Muscle of leg (tissue), 11 donors: Measurements from ENCODE around the gene SPDYE6. TPM values are rescaled to one million over a fixed set of nuclear protein-coding genes. Genes with fewer than 3 reads are reported as not detected.
"Not testable (repeated sequence)": the region's sequence is repeated elsewhere in the genome, so short reads cannot be mapped to it uniquely, and the experiment has no call there.

Experiments
- DNase-seq: peaks from one replicate; pipeline ENCODE4 v3.0.0; 2013
- H3K27ac ChIP-seq: one replicate; pipeline ENCODE4 v1.5.1; 2013; ENCODE audit warnings: mild to moderate bottlenecking, low read length, control low read depth
- H3K27me3 ChIP-seq: one replicate; pipeline ENCODE4 v1.6.1; 2013; ENCODE audit warnings: low read length; ENCODE audit not compliant: control insufficient read depth, insufficient read depth
- H3K36me3 ChIP-seq: one replicate; pipeline ENCODE4 v1.6.1; 2013; ENCODE audit warnings: low read length; ENCODE audit not compliant: control insufficient read depth, insufficient read depth
- H3K4me1 ChIP-seq: one replicate; pipeline ENCODE4 v1.6.1; 2013; ENCODE audit warnings: low read length; ENCODE audit not compliant: control insufficient read depth, insufficient read depth
- H3K4me3 ChIP-seq: one replicate; pipeline ENCODE4 v1.5.1; 2013; ENCODE audit warnings: low read length, control low read depth
- H3K9me3 ChIP-seq: replicated peaks from 2 replicates; pipeline ENCODE4 v1.6.1; 2013; ENCODE audit warnings: low read depth, low read length; ENCODE audit not compliant: control insufficient read depth
- WGBS: methylation state at CpG from one replicate; pipeline ENCODE4 v1.1.5; 2013; ENCODE audit warnings: missing lambda C conversion rate; ENCODE audit not compliant: insufficient coverage; 5-methylcytosine and 5-hydroxymethylcytosine counted together
- polyA plus RNA-seq, 8 donors: library from polyadenylated mRNA; unstranded; fragments of 120-200 nt; gene quantifications; one replicate each; pipeline versions ENCODE4 v1.2.1 to v1.2.3, GENCODE V29; 2013; ENCODE audit warnings: inconsistent platforms in 1 of 8, low replicate concordance in 1 of 8; ENCODE audit not compliant: insufficient read length in 8 of 8, insufficient read depth in 1 of 8
- total RNA-seq: library from RNA; stranded (reverse); fragments of 120-200 nt; gene quantifications from one replicate; pipeline ENCODE4 v1.2.4, GENCODE V29; 2013

SPDYE6 gene
- total and polyA plus RNA-seq, 9 donors, result 0.85 to 4.9 (median 2.4) TPM; not detected in 1

DNA sequence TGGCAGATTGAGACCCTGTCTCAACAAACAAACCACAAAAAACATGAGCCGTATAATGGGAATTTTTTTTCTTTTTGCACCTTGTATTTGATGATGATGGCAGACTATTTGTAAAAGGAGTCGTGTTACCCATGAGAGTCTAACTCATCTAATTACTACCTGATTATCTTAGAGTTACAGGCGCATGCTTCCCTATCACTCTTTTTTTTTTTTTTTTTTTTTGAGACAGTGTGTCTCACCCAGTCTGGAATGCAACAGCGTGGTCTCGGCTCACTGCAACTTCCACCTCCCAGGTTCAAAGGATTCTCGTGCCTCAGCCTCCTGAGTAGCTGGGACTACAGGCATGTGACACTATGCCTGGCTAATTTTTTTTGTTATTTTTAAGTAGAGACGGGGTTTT is 9.1 kb upstream of the SPDYE6 start:
- H3K27ac ChIP-seq, H3K27me3 ChIP-seq, H3K9me3 ChIP-seq, DNase-seq, H3K4me3 ChIP-seq, H3K4me1 ChIP-seq, H3K36me3 ChIP-seq: not testable (repeated sequence)
- no CpG with 5 or more reads among the region's 7 CpGs for WGBS

- H3K9me3 ChIP-seq, H3K36me3 ChIP-seq, H3K4me1 ChIP-seq, H3K27me3 ChIP-seq: not testable (repeated sequence)
- DNase-seq, result peak; percentile 14
- Histone ChIP-seq H3K4me3 (peak overlapping the region; percentile 50), H3K27ac (peak overlapping the region; percentile 79)
- no CpG with 5 or more reads among the region's 20 CpGs for WGBS
Observed at GRCh38 chr7:102364394-102364886, 8.2 kb upstream of the SPDYE6 start.

- Histone ChIP-seq H3K27ac (peak overlapping the region; percentile 79), H3K4me3 (peak overlapping the region; percentile 50)
- not testable (repeated sequence) for H3K27me3 ChIP-seq, H3K9me3 ChIP-seq, H3K36me3 ChIP-seq, H3K4me1 ChIP-seq
- DNase-seq, result peak; percentile 100
- under 1% methylated on average over 45 of the region's 76 CpGs for WGBS
Observed at GRCh38 chr7:102363549-102364393, 7.5 kb upstream of the SPDYE6 start.

- not testable (repeated sequence) for H3K9me3 ChIP-seq, H3K4me1 ChIP-seq, H3K36me3 ChIP-seq, DNase-seq, H3K4me3 ChIP-seq, H3K27ac ChIP-seq, H3K27me3 ChIP-seq
- no CpG with 5 or more reads among the region's 6 CpGs for WGBS
Observed at GRCh38 chr7:102346983-102347382, 9.3 kb downstream of the SPDYE6 start.

- not testable (repeated sequence) for H3K36me3 ChIP-seq, H3K27ac ChIP-seq, H3K4me3 ChIP-seq, H3K27me3 ChIP-seq, H3K9me3 ChIP-seq, H3K4me1 ChIP-seq, DNase-seq
- no CpG with 5 or more reads among the region's 7 CpGs for WGBS
Observed at GRCh38 chr7:102340599-102341368, 15.5 kb downstream of the SPDYE6 start.

- no CpG with 5 or more reads among the region's 4 CpGs for WGBS
- H3K4me3 ChIP-seq, H3K4me1 ChIP-seq, H3K27me3 ChIP-seq, H3K36me3 ChIP-seq, DNase-seq, H3K9me3 ChIP-seq, H3K27ac ChIP-seq: not testable (repeated sequence)
Observed at GRCh38 chr7:102337420-102337819, 18.8 kb downstream of the SPDYE6 start.

DNA sequence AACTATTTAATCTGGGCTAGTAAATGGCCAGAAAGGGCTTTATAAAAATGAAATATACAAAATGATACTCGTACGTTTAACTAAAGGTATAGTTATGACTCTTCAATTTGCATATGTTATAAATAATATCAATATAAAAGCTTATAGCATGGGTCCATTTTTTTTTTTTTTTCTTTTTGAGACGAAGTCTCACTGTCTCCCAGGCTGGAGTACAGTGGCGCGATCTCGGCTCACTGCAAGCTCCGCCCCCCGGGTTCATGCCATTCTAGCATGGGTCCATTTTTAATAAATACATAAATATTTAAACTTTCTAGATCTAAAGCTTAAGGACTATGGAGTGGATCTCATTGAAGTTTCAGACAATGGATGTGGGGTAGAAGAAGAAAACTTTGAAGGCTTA is 19.2 kb downstream of the SPDYE6 start:
- not testable (repeated sequence) for H3K4me3 ChIP-seq, DNase-seq, H3K9me3 ChIP-seq, H3K27ac ChIP-seq, H3K4me1 ChIP-seq, H3K27me3 ChIP-seq, H3K36me3 ChIP-seq
- WGBS, result no CpG with 5 or more reads among the region's 8 CpGs

DNA sequence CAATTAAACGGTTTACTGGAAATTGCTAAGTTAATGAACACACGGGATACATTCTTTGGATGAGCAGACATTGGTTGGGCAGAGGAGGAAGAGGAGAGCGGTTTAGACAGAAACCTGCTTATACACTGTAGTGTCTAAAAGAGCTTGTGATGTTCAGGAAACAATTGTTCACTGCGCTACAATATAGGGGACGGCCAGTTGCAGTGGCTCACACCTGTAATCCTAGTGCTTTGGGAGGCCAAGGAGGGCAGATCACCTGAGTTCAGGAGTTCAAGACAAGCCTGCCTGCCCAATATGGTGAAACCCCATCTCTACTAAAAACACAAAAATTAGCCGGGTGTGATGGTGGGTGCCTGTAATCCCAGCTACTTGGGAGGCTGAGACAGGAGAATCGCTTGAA is 20.7 kb downstream of the SPDYE6 start:
- not testable (repeated sequence) for H3K9me3 ChIP-seq, H3K4me1 ChIP-seq, H3K36me3 ChIP-seq, DNase-seq, H3K4me3 ChIP-seq, H3K27me3 ChIP-seq, H3K27ac ChIP-seq
- WGBS, result 75% methylated on average over 1 of the region's 7 CpGs

GRCh38 chr7:102330666-102331460 is 25.4 kb downstream of the SPDYE6 start:
- DNase-seq, H3K27me3 ChIP-seq, H3K9me3 ChIP-seq, H3K4me3 ChIP-seq, H3K36me3 ChIP-seq, H3K4me1 ChIP-seq, H3K27ac ChIP-seq: not testable (repeated sequence)
- WGBS, result 82% methylated on average over 7 of the region's 8 CpGs

GRCh38 chr7:102329366-102329765 is 26.9 kb downstream of the SPDYE6 start:
- H3K27ac ChIP-seq, H3K9me3 ChIP-seq, H3K36me3 ChIP-seq, DNase-seq, H3K4me1 ChIP-seq, H3K27me3 ChIP-seq, H3K4me3 ChIP-seq: not testable (repeated sequence)
- 85% methylated on average over 2 of the region's 9 CpGs for WGBS
